Measurements from ENCODE around the gene PPP3R2.
A peak's percentile ranks its signal among the peaks of the same experiment; 100 is the strongest.

The PPP3R2 gene

GRCh38 chr9:101594796-101595195 is at the start of gene PPP3R2:
Gene PPP3R2, minus strand, starts transcription at chr9:101594969. Its CDS starts 48 bp downstream, at chr9:101594921.
- DNase-seq (ENCODE audit: low spot score): no peak

- no peak for DNase-seq (ENCODE audit: low spot score)
These were observed 45.3 kb upstream of the PPP3R2 start for GRCh38 chr9:101639785-101640665.

- DNase-seq (ENCODE audit: low spot score): no peak
These were observed 44.5 kb upstream of the PPP3R2 start for GRCh38 chr9:101639311-101639710.

GRCh38 chr9:101636247-101636646 is 41.5 kb upstream of the PPP3R2 start:
- no peak for DNase-seq (ENCODE audit: low spot score)

GRCh38 chr9:101635473-101635872 is 40.7 kb upstream of the PPP3R2 start:
- DNase-seq (ENCODE audit: low spot score): no peak

- no peak for DNase-seq (ENCODE audit: low spot score)
These were observed 40.1 kb upstream of the PPP3R2 start for GRCh38 chr9:101634741-101635409.

- no peak for DNase-seq (ENCODE audit: low spot score)
These were observed 37.8 kb upstream of the PPP3R2 start for GRCh38 chr9:101632611-101633010.

- DNase-seq (ENCODE audit: low spot score): no peak
These were observed 37.1 kb upstream of the PPP3R2 start for GRCh38 chr9:101631892-101632291.

- no peak for DNase-seq (ENCODE audit: low spot score)
These were observed 34.9 kb upstream of the PPP3R2 start for GRCh38 chr9:101629636-101630035.

GRCh38 chr9:101628173-101628572 is 33.4 kb upstream of the PPP3R2 start:
- DNase-seq (ENCODE audit: low spot score): no peak

- DNase-seq (ENCODE audit: low spot score): no peak
These were observed 31.5 kb upstream of the PPP3R2 start for GRCh38 chr9:101626295-101626694.

GRCh38 chr9:101625876-101626275 is 31.1 kb upstream of the PPP3R2 start:
- DNase-seq (ENCODE audit: low spot score): peak; percentile 11

- DNase-seq (ENCODE audit: low spot score): no peak
These were observed 25.7 kb upstream of the PPP3R2 start for GRCh38 chr9:101620452-101620851.

- DNase-seq (ENCODE audit: low spot score): no peak
These were observed 23.9 kb upstream of the PPP3R2 start for GRCh38 chr9:101618698-101619097.

- no peak for DNase-seq (ENCODE audit: low spot score)
These were observed 10.8 kb upstream of the PPP3R2 start for GRCh38 chr9:101605547-101605946.

GRCh38 chr9:101604296-101604695 is 9.5 kb upstream of the PPP3R2 start:
- DNase-seq (ENCODE audit: low spot score): no peak

GRCh38 chr9:101601904-101602765 is 7.4 kb upstream of the PPP3R2 start:
- DNase-seq (ENCODE audit: low spot score): peak; percentile 74

- DNase-seq (ENCODE audit: low spot score): no peak
These were observed 1.4 kb downstream of the PPP3R2 start for GRCh38 chr9:101593345-101593744.

- no peak for DNase-seq (ENCODE audit: low spot score)
These were observed 2.0 kb downstream of the PPP3R2 start for GRCh38 chr9:101592788-101593187.

GRCh38 chr9:101591787-101592446 is 2.9 kb downstream of the PPP3R2 start:
- DNase-seq (ENCODE audit: low spot score): no peak

GRCh38 chr9:101590901-101591300 is 3.9 kb downstream of the PPP3R2 start:
- no peak for DNase-seq (ENCODE audit: low spot score)

GRCh38 chr9:101590074-101590473 is 4.7 kb downstream of the PPP3R2 start:
- peak; percentile 17 for DNase-seq (ENCODE audit: low spot score)
